CD4-positive, alpha-beta T cell treated with Interleukin-15 for 1 hour (primary cell): ENCODE results near the gene CPXM1.

Experiments
- DNase-seq: peaks from one replicate; pipeline ENCODE4 v3.0.0-alpha.2; 2020

Gene CPXM1

GRCh38 chr20:2762578-2763131 lies 37.8 kb downstream of the CPXM1 start:
- no peak for DNase-seq

- no peak for DNase-seq
These were observed 38.5 kb downstream of the CPXM1 start for GRCh38 chr20:2761885-2762284.

GRCh38 chr20:2760952-2761305 lies 39.5 kb downstream of the CPXM1 start:
- DNase-seq, result no peak

GRCh38 chr20:2760297-2760951 lies 40.0 kb downstream of the CPXM1 start:
- no peak for DNase-seq

GRCh38 chr20:2759603-2760296 lies 40.7 kb downstream of the CPXM1 start:
- DNase-seq, result no peak

- no peak for DNase-seq
These were observed 41.3 kb downstream of the CPXM1 start for GRCh38 chr20:2759143-2759542.

- DNase-seq, result no peak
These were observed 42.5 kb downstream of the CPXM1 start for GRCh38 chr20:2757969-2758368.

- no peak for DNase-seq
These were observed 43.4 kb downstream of the CPXM1 start for GRCh38 chr20:2757001-2757400.

GRCh38 chr20:2756056-2756611 lies 44.3 kb downstream of the CPXM1 start:
- no peak for DNase-seq

- no peak for DNase-seq
These were observed 44.9 kb downstream of the CPXM1 start for GRCh38 chr20:2755451-2756055.

GRCh38 chr20:2754424-2754823 lies 46.0 kb downstream of the CPXM1 start:
- DNase-seq, result no peak

- DNase-seq, result no peak
These were observed 46.9 kb downstream of the CPXM1 start for GRCh38 chr20:2753461-2754040.

GRCh38 chr20:2752567-2753460 lies 47.6 kb downstream of the CPXM1 start:
- DNase-seq, result peak; percentile 35

- peak; percentile 46 for DNase-seq
These were observed 48.4 kb downstream of the CPXM1 start for GRCh38 chr20:2751878-2752566.

GRCh38 chr20:2751347-2751877 lies 49.0 kb downstream of the CPXM1 start:
- DNase-seq, result no peak

- DNase-seq, result peak; percentile 56
These were observed 49.8 kb downstream of the CPXM1 start for GRCh38 chr20:2750491-2751251.

- DNase-seq, result no peak
These were observed 50.4 kb downstream of the CPXM1 start for GRCh38 chr20:2749951-2750490.

- no peak for DNase-seq
These were observed 51.0 kb downstream of the CPXM1 start for GRCh38 chr20:2749343-2749950.

- DNase-seq, result no peak
These were observed 51.7 kb downstream of the CPXM1 start for GRCh38 chr20:2748551-2749342.
